IMR-90 (cell line): ENCODE results near the gene TALDO1. TPM values are rescaled to one million over a fixed set of nuclear protein-coding genes. Genes with fewer than 3 reads are reported as not detected.

Experiments
- ATAC-seq: fragments of 200-7000 bp; cut with Tn5 transposase; 2 replicates; pipeline ENCODE4 v1.9.1; 2020; ENCODE audit warnings: low read depth, mild to moderate bottlenecking, moderate library complexity
- BruUV-seq: library from RNA; stranded (reverse); fragments of 400-500 nt; replicated peaks from 2 replicates; lab custom pipeline; 2021; lab: Mats Ljungman, UMichigan
- CTCF ChIA-PET: fragments of 300-600 bp; formaldehyde crosslinking; extraction: SDS; loops from one replicate; lab custom pipeline; 2021; ENCODE audit warnings: antibody characterized with exemption; lab: Yijun Ruan, JAX
- POLR2A ChIA-PET: fragments of 300-600 bp; sonication (Branson Sonifier 250); formaldehyde crosslinking; loops from one replicate; lab custom pipeline; 2022; ENCODE audit warnings: antibody characterized with exemption; ENCODE audit not compliant: unreplicated experiment; lab: Charles Lee
- DNase-seq: peaks from one replicate; pipeline ENCODE4 v3.0.0; 2013
- H2AFZ ChIP-seq: replicated peaks from 2 replicates; pipeline ENCODE3; 2013; ENCODE audit warnings: low read length, mild to moderate bottlenecking; ENCODE audit not compliant: poor library complexity
- H2AK5ac ChIP-seq: 2 replicates; pipeline ENCODE4 v1.6.1; 2013; ENCODE audit warnings: low read depth, low read length, inconsistent platforms
- H2AK9ac ChIP-seq: replicated peaks from 2 replicates; pipeline ENCODE3; 2013; ENCODE audit warnings: mild to moderate bottlenecking, low read depth, low read length, moderate library complexity; ENCODE audit not compliant: poor library complexity
- H2BK120ac ChIP-seq: 2 replicates; pipeline ENCODE4 v1.6.1; 2013; ENCODE audit warnings: low read depth, low read length, inconsistent platforms
- H2BK15ac ChIP-seq: 3 replicates; pipeline ENCODE4 v1.6.1; 2013; ENCODE audit warnings: low read depth, low read length, inconsistent platforms
- H2BK20ac ChIP-seq: 2 replicates; pipeline ENCODE4 v1.6.1; 2013; ENCODE audit warnings: low read depth, mild to moderate bottlenecking, inconsistent platforms, low read length, moderate library complexity
- H2BK5ac ChIP-seq: 2 replicates; pipeline ENCODE4 v1.6.1; 2013; ENCODE audit warnings: mild to moderate bottlenecking, low read depth, low read length, inconsistent platforms; ENCODE audit not compliant: poor library complexity, severe bottlenecking
- H3K14ac ChIP-seq: replicated peaks from 2 replicates; pipeline ENCODE4 v1.6.1; 2013; ENCODE audit warnings: low read depth, low read length, inconsistent platforms
- H3K18ac ChIP-seq: 2 replicates; pipeline ENCODE4 v1.6.1; 2013; ENCODE audit warnings: low read depth, low read length, control low read depth
- H3K23ac ChIP-seq: 2 replicates; pipeline ENCODE4 v1.6.1; 2013; ENCODE audit warnings: low read depth, low read length, inconsistent platforms
- H3K27ac ChIP-seq: 2 replicates; pipeline ENCODE4 v1.5.1; 2013; ENCODE audit warnings: mild to moderate bottlenecking, control low read depth, low read length; ENCODE audit not compliant: insufficient read depth
- H3K27me3 ChIP-seq: 2 replicates; pipeline ENCODE4 v1.6.1; 2013; ENCODE audit warnings: low read length; ENCODE audit not compliant: control insufficient read depth, insufficient read depth
- H3K36me3 ChIP-seq: 2 replicates; pipeline ENCODE4 v1.6.1; 2013; ENCODE audit warnings: low read length, mixed read lengths; ENCODE audit not compliant: control insufficient read depth, insufficient read depth
- H3K4ac ChIP-seq: 2 replicates; pipeline ENCODE4 v1.6.1; 2013; ENCODE audit warnings: low read depth, low read length, inconsistent platforms
- H3K4me1 ChIP-seq: 2 replicates; pipeline ENCODE4 v1.6.1; 2013; ENCODE audit warnings: low read length, mixed read lengths; ENCODE audit not compliant: control insufficient read depth, insufficient read depth
- H3K4me2 ChIP-seq: 2 replicates; pipeline ENCODE4 v1.6.1; 2013; ENCODE audit warnings: low read depth, mild to moderate bottlenecking, control low read depth, low read length, moderate library complexity
- H3K4me3 ChIP-seq: 2 replicates; pipeline ENCODE4 v1.5.1; 2013; ENCODE audit warnings: low read depth, mild to moderate bottlenecking, control low read depth, low read length, moderate library complexity; ENCODE audit not compliant: insufficient read depth
- H3K56ac ChIP-seq: 2 replicates; pipeline ENCODE4 v1.6.1; 2013; ENCODE audit warnings: low read length, inconsistent platforms; ENCODE audit not compliant: insufficient read depth; ENCODE audit errors: extremely low read depth
- H3K79me1 ChIP-seq, 2 experiments: 2 replicates each; pipeline ENCODE4 v1.6.1; 2013; ENCODE audit warnings: low read length in 2 of 2, inconsistent platforms in 1 of 2, low read depth in 1 of 2
- H3K9ac ChIP-seq: 2 replicates; pipeline ENCODE4 v1.6.1; 2013; ENCODE audit warnings: low read depth, low read length, control low read depth
- H3K9me1 ChIP-seq: 2 replicates; pipeline ENCODE4 v1.6.1; 2013; ENCODE audit warnings: low read length, inconsistent platforms; ENCODE audit not compliant: insufficient read depth
- H3K9me3 ChIP-seq: 2 replicates; pipeline ENCODE4 v1.6.1; 2013; ENCODE audit warnings: low read length; ENCODE audit not compliant: control insufficient read depth, insufficient read depth
- H4K20me1 ChIP-seq: 2 replicates; pipeline ENCODE4 v1.6.1; 2013; ENCODE audit warnings: low read length, inconsistent platforms; ENCODE audit not compliant: insufficient read depth
- H4K5ac ChIP-seq: 2 replicates; pipeline ENCODE4 v1.6.1; 2013; ENCODE audit warnings: mild to moderate bottlenecking, low read depth, low read length, control low read depth
- H4K8ac ChIP-seq, 2 experiments: 2 replicates each; pipeline ENCODE4 v1.6.1; 2013; ENCODE audit warnings: low read depth in 2 of 2, low read length in 2 of 2, control low read depth in 1 of 2, inconsistent platforms in 1 of 2
- H4K91ac ChIP-seq: 2 replicates; pipeline ENCODE4 v1.6.1; 2013; ENCODE audit warnings: low read depth, low read length, inconsistent platforms; ENCODE audit not compliant: insufficient read depth
- BHLHE40 ChIP-seq: fragments of 150-350 bp; IDR thresholded peaks from 2 replicates; pipeline ENCODE4 v1.6.1; 2016; ENCODE audit warnings: mild to moderate bottlenecking, low read depth, low read length
- CEBPB ChIP-seq: IDR thresholded peaks from 2 replicates; pipeline ENCODE4 v1.6.1; 2012; ENCODE audit warnings: low read depth, low read length, improper control_type of control experiment
- CHD1 ChIP-seq: IDR thresholded peaks from 2 replicates; pipeline ENCODE4 v1.6.1; 2012; ENCODE audit warnings: low read depth, low read length, improper control_type of control experiment
- MAFK ChIP-seq: IDR thresholded peaks from 2 replicates; pipeline ENCODE4 v1.6.1; 2012; ENCODE audit warnings: low read depth, low read length, improper control_type of control experiment
- MAZ ChIP-seq: IDR thresholded peaks from 2 replicates; pipeline ENCODE4 v1.6.1; 2012; ENCODE audit warnings: low read depth, mild to moderate bottlenecking, low read length, improper control_type of control experiment, moderate library complexity, borderline replicate concordance
- MXI1 ChIP-seq: IDR thresholded peaks from 2 replicates; pipeline ENCODE4 v1.6.1; 2012; ENCODE audit warnings: low read depth, mild to moderate bottlenecking, low read length, moderate library complexity, borderline replicate concordance
- NFE2L2 ChIP-seq: fragments of 150-350 bp; IDR thresholded peaks from 2 replicates; pipeline ENCODE4 v1.6.1; 2016; ENCODE audit warnings: low read depth, mild to moderate bottlenecking, low read length
- POLR2A ChIP-seq: IDR thresholded peaks from 2 replicates; pipeline ENCODE4 v1.6.1; 2012; ENCODE audit warnings: mild to moderate bottlenecking, low read depth, low read length
- RAD21 ChIP-seq: IDR thresholded peaks from 2 replicates; pipeline ENCODE4 v1.6.1; 2012; ENCODE audit warnings: low read length, improper control_type of control experiment
- RCOR1 ChIP-seq: IDR thresholded peaks from 2 replicates; pipeline ENCODE4 v1.6.1; 2012; ENCODE audit warnings: mild to moderate bottlenecking, low read length, improper control_type of control experiment; ENCODE audit not compliant: insufficient replicate concordance
- RFX5 ChIP-seq: IDR thresholded peaks from 2 replicates; pipeline ENCODE4 v1.8.0; 2012; ENCODE audit warnings: low read depth, mild to moderate bottlenecking, low read length, moderate library complexity
- WGBS, 2 experiments: methylation state at CpG; one replicate each; pipeline versions ENCODE4 v1.1.5 to v1.1.7; 2013; ENCODE audit warnings: missing lambda C conversion rate in 2 of 2; ENCODE audit not compliant: insufficient read length in 1 of 2; ENCODE audit errors: extremely low coverage in 2 of 2; 5-methylcytosine and 5-hydroxymethylcytosine counted together
- dilution Hi-C: fragments of 300-500 bp; cut with HindIII; formaldehyde crosslinking; loops from one replicate; pipeline ENCODE4 v1.14.3; 2018; ENCODE audit warnings: low sequenced_read_pairs; ENCODE audit not compliant: unreplicated experiment
- in situ Hi-C: fragments of 300-500 bp; cut with MboI; formaldehyde crosslinking; loops from 3 replicates; pipeline ENCODE4 v1.14.3; 2019; ENCODE audit warnings: low sequenced_read_pairs, inconsistent platforms, mixed read lengths
- intact Hi-C: fragments of 100-400 bp; cut with micrococcal nuclease; formaldehyde crosslinking; loops from 2 replicates; pipeline ENCODE4 v1.10.0; 2022
- polyA plus RNA-seq, 3 experiments: library from polyadenylated mRNA; depleted of rRNA; stranded (reverse); fragments of >200 nt; gene quantifications; 2 replicates each; pipeline ENCODE4 v1.2.3, GENCODE V29; 2012; ENCODE audit warnings: low replicate concordance in 1 of 3
- total RNA-seq: library from RNA; depleted of rRNA; stranded (reverse); fragments of >200 nt; gene quantifications from 2 replicates; pipeline ENCODE4 v1.2.3, GENCODE V29; 2012
- TF ChIP-seq, protein P1 (sequence below): conservative IDR thresholded peaks from 2 replicates; pipeline ENCODE4 v1.5.1; 2012; ENCODE audit warnings: mild to moderate bottlenecking, low read depth, low read length, improper control_type of control experiment
- TF ChIP-seq, protein P2 (sequence below): fragments of 150-350 bp; IDR thresholded peaks from 2 replicates; pipeline ENCODE4 v1.6.1; 2017; ENCODE audit warnings: mild to moderate bottlenecking, antibody characterized with exemption, low read length, low read depth
- TF ChIP-seq, protein P3 (sequence below): fragments of 150-350 bp; IDR thresholded peaks from 2 replicates; pipeline ENCODE4 v1.6.1; 2016; ENCODE audit warnings: low read depth, mild to moderate bottlenecking, low read length, moderate library complexity, borderline replicate concordance

The TALDO1 gene
- total and polyA plus RNA-seq, 2 of the 4 experiments (the other 2 are of a cell fraction): 147 to 210 TPM

DNA sequence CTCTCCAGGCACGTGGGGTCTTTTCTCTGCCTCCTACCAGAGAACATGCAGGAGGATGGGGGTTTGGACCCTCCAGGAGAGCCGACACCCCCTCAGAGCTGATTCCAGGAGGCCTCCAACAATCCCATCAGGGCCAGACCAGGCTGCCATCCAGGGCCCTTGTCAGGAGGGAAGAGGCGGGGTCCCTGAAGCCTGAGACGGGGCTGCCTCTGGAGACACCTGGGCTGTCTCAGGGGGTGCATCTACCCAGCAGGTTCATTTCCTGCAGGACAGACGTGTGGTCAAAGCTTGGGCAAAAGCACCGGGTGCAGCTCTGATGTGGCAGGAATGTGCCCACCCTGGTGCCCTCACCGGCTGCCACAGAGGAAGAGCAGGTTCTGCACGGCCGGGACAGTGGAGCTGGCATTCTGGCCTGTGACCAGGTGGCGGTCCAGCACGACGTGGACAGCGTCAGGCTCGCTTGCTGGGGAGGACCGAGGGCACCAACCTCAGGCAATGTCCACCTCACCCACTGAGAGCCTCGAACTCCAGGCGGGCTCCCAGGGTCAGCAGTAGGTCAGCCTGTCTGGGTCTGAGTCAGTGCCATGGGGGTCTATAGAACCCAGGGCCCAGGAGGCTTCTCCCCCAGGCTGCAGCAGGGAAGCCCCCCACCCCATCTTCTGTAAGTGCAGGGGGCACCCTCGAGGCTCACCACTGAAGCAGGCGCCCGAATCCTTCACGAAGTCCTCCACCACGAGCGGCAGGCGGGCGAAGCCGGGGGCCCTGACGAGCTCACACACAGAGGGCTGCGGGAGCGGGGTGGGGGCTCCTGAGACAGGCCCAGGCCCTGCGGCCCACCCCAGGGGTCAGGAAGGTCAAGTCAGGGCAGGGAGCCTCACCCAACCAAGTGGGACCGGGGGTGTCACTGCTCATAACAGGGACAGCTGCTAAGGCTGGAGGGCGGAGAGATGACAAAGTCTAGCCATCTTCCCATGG, 23.7 kb downstream of the TALDO1 start:
- H3K4me1 ChIP-seq: peaks cover 9% of the 10 kb centered on the region
- no peak overlapping the region for H2AFZ ChIP-seq
- H2AK5ac ChIP-seq: no peak overlapping the region
- no peak overlapping the region for H3K4ac ChIP-seq
- dilution Hi-C loops: no loop called here
- no peak overlapping the region for H2AK9ac ChIP-seq
- H3K4me3 ChIP-seq: no peak overlapping the region
- peaks cover 9 to 64% of the 10 kb centered on the region in 2 experiments for H3K79me1 ChIP-seq
- no peak overlapping the region for H4K8ac ChIP-seq
- H3K18ac ChIP-seq: no peak overlapping the region
- ChIA-PET CTCF (no interaction called here), POLR2A (interaction anchor here (0.5 kb wide), 1 partner anchor 31 kb away, joined by 7 read pairs; no protein-coding TSS in a partner anchor)
- no peak overlapping the region for H3K23ac ChIP-seq
- no peak for DNase-seq
- no peak overlapping the region for H2BK15ac ChIP-seq
- no peak overlapping the region for H4K5ac ChIP-seq
- ATAC-seq: no peak
- WGBS, 2 experiments: 98% methylated on average over 14 of the region's 32 CpGs; no CpG with 5 or more reads in 1 of the 2 experiments
- no peak overlapping the region for H4K91ac ChIP-seq
- H3K4me2 ChIP-seq: no peak overlapping the region
- no peaks in the 10 kb centered on the region for H3K9me3 ChIP-seq
- in situ Hi-C loops: no loop called here
- peaks cover 62% of the 10 kb centered on the region for H4K20me1 ChIP-seq
- H2BK5ac ChIP-seq: no peak overlapping the region
- no peaks in the 10 kb centered on the region for H3K27me3 ChIP-seq
- no peak overlapping the region for H3K27ac ChIP-seq
- intact Hi-C loops: no loop called here
- H2BK20ac ChIP-seq: no peak overlapping the region
- peaks cover 54% of the 10 kb centered on the region for H3K36me3 ChIP-seq
- H2BK120ac ChIP-seq: no peak overlapping the region
- BruUV-seq: no TSS peak
- H3K9me1 ChIP-seq: peaks cover 8% of the 10 kb centered on the region; the same call in 1 of the 2 replicates
- H3K14ac ChIP-seq: no peak overlapping the region
- H3K56ac ChIP-seq: no peak overlapping the region
- H3K9ac ChIP-seq: no peak overlapping the region
- no peak for TF ChIP-seq CHD1
- no peak for TF ChIP-seq RCOR1
- no peak for TF ChIP-seq RAD21
- TF ChIP-seq NFE2L2: no peak
- TF ChIP-seq MAZ: no peak
- TF ChIP-seq MAFK: no peak
- TF ChIP-seq, protein P1, sequence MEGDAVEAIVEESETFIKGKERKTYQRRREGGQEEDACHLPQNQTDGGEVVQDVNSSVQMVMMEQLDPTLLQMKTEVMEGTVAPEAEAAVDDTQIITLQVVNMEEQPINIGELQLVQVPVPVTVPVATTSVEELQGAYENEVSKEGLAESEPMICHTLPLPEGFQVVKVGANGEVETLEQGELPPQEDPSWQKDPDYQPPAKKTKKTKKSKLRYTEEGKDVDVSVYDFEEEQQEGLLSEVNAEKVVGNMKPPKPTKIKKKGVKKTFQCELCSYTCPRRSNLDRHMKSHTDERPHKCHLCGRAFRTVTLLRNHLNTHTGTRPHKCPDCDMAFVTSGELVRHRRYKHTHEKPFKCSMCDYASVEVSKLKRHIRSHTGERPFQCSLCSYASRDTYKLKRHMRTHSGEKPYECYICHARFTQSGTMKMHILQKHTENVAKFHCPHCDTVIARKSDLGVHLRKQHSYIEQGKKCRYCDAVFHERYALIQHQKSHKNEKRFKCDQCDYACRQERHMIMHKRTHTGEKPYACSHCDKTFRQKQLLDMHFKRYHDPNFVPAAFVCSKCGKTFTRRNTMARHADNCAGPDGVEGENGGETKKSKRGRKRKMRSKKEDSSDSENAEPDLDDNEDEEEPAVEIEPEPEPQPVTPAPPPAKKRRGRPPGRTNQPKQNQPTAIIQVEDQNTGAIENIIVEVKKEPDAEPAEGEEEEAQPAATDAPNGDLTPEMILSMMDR: no peak
- no peak for TF ChIP-seq CEBPB
- no peak for TF ChIP-seq RFX5
- TF ChIP-seq, protein P2, sequence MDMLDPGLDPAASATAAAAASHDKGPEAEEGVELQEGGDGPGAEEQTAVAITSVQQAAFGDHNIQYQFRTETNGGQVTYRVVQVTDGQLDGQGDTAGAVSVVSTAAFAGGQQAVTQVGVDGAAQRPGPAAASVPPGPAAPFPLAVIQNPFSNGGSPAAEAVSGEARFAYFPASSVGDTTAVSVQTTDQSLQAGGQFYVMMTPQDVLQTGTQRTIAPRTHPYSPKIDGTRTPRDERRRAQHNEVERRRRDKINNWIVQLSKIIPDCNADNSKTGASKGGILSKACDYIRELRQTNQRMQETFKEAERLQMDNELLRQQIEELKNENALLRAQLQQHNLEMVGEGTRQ: no peak
- no peak for TF ChIP-seq BHLHE40
- TF ChIP-seq, protein P3, sequence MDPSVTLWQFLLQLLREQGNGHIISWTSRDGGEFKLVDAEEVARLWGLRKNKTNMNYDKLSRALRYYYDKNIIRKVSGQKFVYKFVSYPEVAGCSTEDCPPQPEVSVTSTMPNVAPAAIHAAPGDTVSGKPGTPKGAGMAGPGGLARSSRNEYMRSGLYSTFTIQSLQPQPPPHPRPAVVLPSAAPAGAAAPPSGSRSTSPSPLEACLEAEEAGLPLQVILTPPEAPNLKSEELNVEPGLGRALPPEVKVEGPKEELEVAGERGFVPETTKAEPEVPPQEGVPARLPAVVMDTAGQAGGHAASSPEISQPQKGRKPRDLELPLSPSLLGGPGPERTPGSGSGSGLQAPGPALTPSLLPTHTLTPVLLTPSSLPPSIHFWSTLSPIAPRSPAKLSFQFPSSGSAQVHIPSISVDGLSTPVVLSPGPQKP: no peak
- TF ChIP-seq MXI1: no peak
- TF ChIP-seq POLR2A: no peak
